SK-N-SH treated with all-trans-retinoic acid at 6 μM for 48 hours (cell line): Measurements from ENCODE around the gene TPBGL.

ENCODE experiments used
- ATAC-seq: fragments of 200-7000 bp; cut with Tn5 transposase; 3 replicates; pipeline ENCODE4 v1.9.1; 2020; ENCODE audit warnings: mild to moderate bottlenecking, moderate library complexity
- BACH2 ChIP-seq: fragments of 250-450 bp; sonication (Bioruptor Pico); IDR thresholded peaks from 2 replicates; pipeline ENCODE4 v1.9.0; 2021; ENCODE audit warnings: mild to moderate bottlenecking, borderline replicate concordance
- CREB5 ChIP-seq: fragments of 250-450 bp; sonication (Bioruptor Pico); IDR thresholded peaks from 2 replicates; pipeline ENCODE4 v1.5.1; 2020; ENCODE audit warnings: low read depth, mild to moderate bottlenecking, moderate library complexity
- CSRNP3 ChIP-seq: fragments of 250-450 bp; sonication (Bioruptor Pico); IDR thresholded peaks from 2 replicates; pipeline ENCODE4 v1.5.1; 2021; ENCODE audit warnings: mild to moderate bottlenecking, moderate library complexity
- ESRRG ChIP-seq: fragments of 250-450 bp; sonication (Bioruptor Pico); IDR thresholded peaks from 2 replicates; pipeline ENCODE4 v1.6.1; 2021; ENCODE audit warnings: mild to moderate bottlenecking
- GLIS3 ChIP-seq: fragments of 250-450 bp; sonication (Bioruptor Pico); IDR thresholded peaks from 2 replicates; pipeline ENCODE4 v1.5.0; 2020; ENCODE audit warnings: mild to moderate bottlenecking, moderate library complexity
- ISL1 ChIP-seq: fragments of 250-450 bp; sonication (Bioruptor Pico); IDR thresholded peaks from 2 replicates; pipeline ENCODE4 v2.1.2; 2022; ENCODE audit warnings: mild to moderate bottlenecking, moderate library complexity
- OSR1 ChIP-seq: fragments of 250-450 bp; sonication (Bioruptor Pico); IDR thresholded peaks from 2 replicates; pipeline ENCODE4 v1.8.0; 2022; ENCODE audit warnings: moderate library complexity, mild to moderate bottlenecking, inconsistent platforms
- POU6F1 ChIP-seq: fragments of 250-450 bp; sonication (Bioruptor Pico); IDR thresholded peaks from 2 replicates; pipeline ENCODE4 v1.8.0; 2021; ENCODE audit warnings: low read depth, mild to moderate bottlenecking, moderate library complexity, borderline replicate concordance
- PPARA ChIP-seq: fragments of 250-450 bp; sonication (Bioruptor Pico); IDR thresholded peaks from 2 replicates; pipeline ENCODE4 v1.5.0; 2020; ENCODE audit warnings: mild to moderate bottlenecking, borderline replicate concordance
- RARB ChIP-seq: fragments of 250-450 bp; sonication (Bioruptor Pico); IDR thresholded peaks from 2 replicates; pipeline ENCODE4 v1.8.0; 2021; ENCODE audit warnings: mild to moderate bottlenecking, moderate library complexity
- SNAI2 ChIP-seq: fragments of 250-450 bp; sonication (Bioruptor Pico); IDR thresholded peaks from 2 replicates; pipeline ENCODE4 v1.5.0; 2020; ENCODE audit warnings: mild to moderate bottlenecking, moderate library complexity
- TOX ChIP-seq: fragments of 250-450 bp; sonication (Bioruptor Pico); IDR thresholded peaks from 2 replicates; pipeline ENCODE4 v1.8.0; 2021; ENCODE audit warnings: mild to moderate bottlenecking, moderate library complexity, borderline replicate concordance
- TSHZ2 ChIP-seq: fragments of 250-450 bp; sonication (Bioruptor Pico); IDR thresholded peaks from 2 replicates; pipeline ENCODE4 v1.5.0; 2020; ENCODE audit warnings: mild to moderate bottlenecking, moderate library complexity
- ZC3H10 ChIP-seq: fragments of 250-450 bp; sonication (Bioruptor Pico); IDR thresholded peaks from 2 replicates; pipeline ENCODE4 v1.5.1; 2021; ENCODE audit warnings: mild to moderate bottlenecking, moderate library complexity
- ZFP3 ChIP-seq: fragments of 250-450 bp; sonication (Bioruptor Pico); IDR thresholded peaks from 2 replicates; pipeline ENCODE4 v1.5.0; 2020; ENCODE audit warnings: mild to moderate bottlenecking, moderate library complexity
- ZFP30 ChIP-seq: fragments of 450-650 bp; formaldehyde crosslinking; IDR thresholded peaks from 2 replicates; pipeline ENCODE4 v1.5.0; 2022; ENCODE audit warnings: mild to moderate bottlenecking, moderate library complexity
- ZNF565 ChIP-seq: fragments of 450-650 bp; formaldehyde crosslinking; conservative IDR thresholded peaks from 2 replicates; pipeline ENCODE4 v1.5.0; 2020; ENCODE audit warnings: low read depth, mild to moderate bottlenecking, moderate library complexity
- ZNF70 ChIP-seq: fragments of 450-650 bp; formaldehyde crosslinking; IDR thresholded peaks from 2 replicates; pipeline ENCODE4 v1.5.0; 2020; ENCODE audit warnings: mild to moderate bottlenecking, moderate library complexity
- ZNF8 ChIP-seq: fragments of 450-650 bp; formaldehyde crosslinking; IDR thresholded peaks from 2 replicates; pipeline ENCODE4 v1.5.0; 2020; ENCODE audit warnings: mild to moderate bottlenecking, moderate library complexity

TPBGL gene

GRCh38 chr11:75241036-75241905 is 697 bp downstream of the TPBGL start (continued):
- TF ChIP-seq ZFP30 (no peak), RARB (CRISPR knock-in tag) (no peak), SNAI2 (CRISPR knock-in tag) (no peak), GLIS3 (CRISPR knock-in tag) (no peak), TOX (CRISPR knock-in tag) (no peak), ZNF70 (CRISPR knock-in tag) (no peak)

GRCh38 chr11:75241906-75242644 is 1.5 kb downstream of the TPBGL start:
- TF ChIP-seq ZNF565 (CRISPR knock-in tag): no peak
- no peak for TF ChIP-seq ZFP30
- no peak for TF ChIP-seq ZNF8 (CRISPR knock-in tag)
- no peak for TF ChIP-seq POU6F1 (CRISPR knock-in tag)
- TF ChIP-seq ESRRG: no peak
- no peak for TF ChIP-seq GLIS3 (CRISPR knock-in tag)
- no peak for TF ChIP-seq BACH2 (CRISPR knock-in tag)
- TF ChIP-seq ZFP3: no peak
- TF ChIP-seq CSRNP3 (CRISPR knock-in tag): no peak
- TF ChIP-seq TSHZ2 (CRISPR knock-in tag): no peak
- no peak for TF ChIP-seq SNAI2 (CRISPR knock-in tag)
- TF ChIP-seq OSR1: no peak
- no peak for TF ChIP-seq PPARA (CRISPR knock-in tag)
- no peak for TF ChIP-seq ISL1 (CRISPR knock-in tag)
- no peak for TF ChIP-seq ZC3H10 (CRISPR knock-in tag)
- no peak for TF ChIP-seq ZNF70 (CRISPR knock-in tag)
- no peak for TF ChIP-seq CREB5 (CRISPR knock-in tag)
- TF ChIP-seq RARB (CRISPR knock-in tag): no peak
- peak; percentile 49; the same call in 2 of the 3 replicates for ATAC-seq

GRCh38 chr11:75242722-75243600 is 2.4 kb downstream of the TPBGL start:
- TF ChIP-seq TOX (CRISPR knock-in tag) (no peak), TSHZ2 (CRISPR knock-in tag) (no peak), ZFP3 (no peak), SNAI2 (CRISPR knock-in tag) (no peak), OSR1 (no peak)
- TF ChIP-seq, all 23 proteins: peak for 0
- no peak for ATAC-seq
